GM18502 (cell line): ENCODE results near the gene KCNK5.
A peak's percentile ranks its signal among the peaks of the same experiment; 100 is the strongest.

Experiments
- ATAC-seq: cut with Tn5 transposase; IDR thresholded peaks from one replicate; pipeline ENCODE4 v1.9.1; 2021; ENCODE audit warnings: mild to moderate bottlenecking; ENCODE audit not compliant: unreplicated experiment, poor library complexity

KCNK5 gene, protein sequence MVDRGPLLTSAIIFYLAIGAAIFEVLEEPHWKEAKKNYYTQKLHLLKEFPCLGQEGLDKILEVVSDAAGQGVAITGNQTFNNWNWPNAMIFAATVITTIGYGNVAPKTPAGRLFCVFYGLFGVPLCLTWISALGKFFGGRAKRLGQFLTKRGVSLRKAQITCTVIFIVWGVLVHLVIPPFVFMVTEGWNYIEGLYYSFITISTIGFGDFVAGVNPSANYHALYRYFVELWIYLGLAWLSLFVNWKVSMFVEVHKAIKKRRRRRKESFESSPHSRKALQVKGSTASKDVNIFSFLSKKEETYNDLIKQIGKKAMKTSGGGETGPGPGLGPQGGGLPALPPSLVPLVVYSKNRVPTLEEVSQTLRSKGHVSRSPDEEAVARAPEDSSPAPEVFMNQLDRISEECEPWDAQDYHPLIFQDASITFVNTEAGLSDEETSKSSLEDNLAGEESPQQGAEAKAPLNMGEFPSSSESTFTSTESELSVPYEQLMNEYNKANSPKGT

GRCh38 chr6:39228992-39229767 is at the start of gene KCNK5:
TSS of gene KCNK5 (minus strand) at chr6:39229475. CDS start at chr6:39229111, 364 bp downstream.
- ATAC-seq = peak; percentile 65

GRCh38 chr6:39276379-39276995 is 47.2 kb upstream of the KCNK5 start:
- no peak for ATAC-seq

DNA sequence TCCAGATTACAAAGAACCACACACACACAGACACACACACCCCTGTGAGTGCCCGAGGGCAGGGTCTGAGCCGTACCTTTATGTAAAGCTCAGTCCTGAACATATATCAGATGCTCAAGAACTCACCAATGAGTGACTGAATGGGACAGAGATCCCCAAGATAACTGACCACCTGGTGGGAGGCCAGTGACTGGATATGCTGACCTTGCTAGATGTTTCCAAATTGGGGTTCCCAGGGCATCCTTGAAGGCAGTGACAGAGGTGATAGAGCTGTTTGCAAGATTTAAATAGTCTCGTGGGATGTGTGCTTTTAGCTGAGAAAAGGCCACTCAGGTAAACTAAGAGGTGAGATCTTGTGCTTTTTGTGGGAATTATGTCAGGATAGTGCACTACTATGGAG is 45.6 kb upstream of the KCNK5 start:
- ATAC-seq = no peak

DNA sequence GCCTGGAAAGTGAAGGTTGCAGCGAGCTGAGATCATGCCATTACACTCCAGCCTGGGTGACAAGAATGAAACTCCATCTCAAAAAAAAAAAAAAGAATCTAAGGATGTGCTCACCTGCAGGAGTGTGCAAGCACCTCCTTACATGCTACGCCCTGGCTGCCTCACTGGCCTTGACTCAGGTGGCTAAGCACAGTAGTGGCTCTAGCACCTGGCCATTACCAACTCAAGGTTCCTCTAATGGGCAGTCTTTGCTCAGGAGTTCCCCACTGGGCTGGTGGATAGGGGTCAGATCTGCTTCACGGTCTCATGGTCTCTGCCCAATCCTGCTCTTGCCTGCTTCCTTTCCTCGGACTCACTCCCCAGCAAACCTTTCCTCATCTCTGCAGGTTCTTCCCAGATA is 45.2 kb upstream of the KCNK5 start:
- ATAC-seq = no peak

GRCh38 chr6:39273406-39273821 is 44.1 kb upstream of the KCNK5 start:
- ATAC-seq = no peak

DNA sequence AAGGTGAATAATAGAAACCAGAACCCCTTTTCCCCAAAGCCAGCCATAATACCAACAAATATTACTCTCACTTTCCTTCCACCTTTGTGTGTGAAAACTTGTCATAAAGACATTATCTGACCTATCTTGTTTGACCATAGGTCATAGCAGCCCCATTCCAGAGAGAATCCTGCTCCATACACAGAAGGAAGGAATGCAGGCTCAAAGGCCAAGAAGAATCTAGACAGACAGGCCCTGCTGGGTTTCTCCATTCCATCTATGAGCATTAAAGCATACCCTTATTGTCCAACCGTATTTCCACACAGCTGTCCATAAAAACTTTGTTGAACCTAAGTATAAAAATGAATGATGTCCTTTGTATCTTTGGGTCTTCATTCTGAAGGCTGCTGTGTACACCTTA is 40.7 kb upstream of the KCNK5 start:
- ATAC-seq = no peak

DNA sequence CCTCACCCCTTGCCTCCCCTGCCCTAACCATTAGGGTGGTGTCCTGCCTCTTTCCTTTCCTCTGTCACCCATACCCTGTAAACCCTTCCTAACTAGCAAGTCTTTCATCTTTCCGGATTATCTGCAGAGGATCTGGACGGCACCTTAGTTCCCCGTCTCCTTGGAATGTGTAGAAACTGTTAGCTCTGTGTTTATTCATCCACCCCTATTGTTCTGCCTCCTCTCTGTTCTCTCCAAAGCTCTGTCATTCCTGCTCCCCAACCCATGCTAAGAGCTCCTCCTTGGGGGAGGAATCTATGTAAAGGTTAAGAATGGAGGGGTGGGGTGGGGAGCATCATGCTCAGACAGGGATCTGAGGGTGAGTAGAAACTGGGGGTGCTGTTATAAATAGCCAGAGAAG is 39.4 kb upstream of the KCNK5 start:
- no peak for ATAC-seq

DNA sequence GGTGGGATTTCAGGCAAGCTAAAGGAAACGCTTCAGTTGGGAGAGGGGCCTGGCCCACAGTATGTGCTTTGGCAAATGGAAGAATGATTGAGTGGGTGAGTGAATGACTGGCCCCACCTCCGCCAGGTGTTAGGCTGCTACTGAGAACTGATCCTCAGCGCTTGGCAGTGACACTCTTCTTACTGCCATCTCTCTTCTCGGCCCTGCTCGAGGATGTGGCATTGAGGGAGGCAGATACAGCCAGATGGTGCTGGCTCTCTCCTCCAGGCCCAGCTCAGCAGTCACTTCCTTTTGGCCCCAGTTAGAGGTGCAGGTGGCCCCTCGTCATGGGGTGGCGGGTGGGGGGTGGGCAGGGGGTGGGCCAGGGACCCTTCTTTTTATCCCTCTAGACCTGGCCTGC is 38.9 kb upstream of the KCNK5 start:
- ATAC-seq = no peak

- no peak for ATAC-seq
Measured at GRCh38 chr6:39266782-39267355, 37.6 kb upstream of the KCNK5 start.

GRCh38 chr6:39266375-39266774 is 37.1 kb upstream of the KCNK5 start:
- ATAC-seq = no peak

DNA sequence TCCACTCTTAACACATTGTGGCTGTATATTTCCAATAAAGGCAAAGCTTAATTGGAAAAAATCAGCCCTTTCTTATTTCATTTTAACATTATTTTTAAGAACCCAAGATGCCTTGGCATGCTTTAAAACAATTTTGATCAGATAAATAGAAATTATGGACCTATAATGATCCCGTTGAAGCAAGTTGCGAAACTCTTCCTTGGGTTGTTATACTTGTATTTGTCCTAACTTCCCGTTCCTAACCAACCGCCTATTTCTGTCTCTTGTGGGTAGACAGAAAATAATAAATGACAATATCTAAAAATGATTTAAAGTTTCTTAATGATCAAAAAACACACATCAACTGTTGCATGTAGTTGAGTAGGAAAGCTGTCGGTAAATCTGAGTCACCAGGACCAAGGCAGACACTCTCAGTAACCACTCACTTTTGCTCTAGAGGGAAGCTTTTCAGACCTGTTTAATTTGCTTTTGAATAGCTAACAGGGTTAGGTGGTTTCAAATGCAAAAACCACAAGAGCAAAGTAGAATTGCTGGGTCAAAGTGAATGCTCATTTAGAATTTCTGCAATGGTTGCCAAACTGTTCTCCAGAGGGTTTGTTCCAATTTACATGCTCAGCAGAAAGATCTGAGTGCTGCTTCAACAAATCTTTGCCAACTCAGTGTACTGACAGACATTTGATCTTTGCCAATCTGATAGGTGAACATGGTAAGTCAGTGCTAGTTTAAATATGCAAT is 34.2 kb upstream of the KCNK5 start:
- no peak for ATAC-seq

DNA sequence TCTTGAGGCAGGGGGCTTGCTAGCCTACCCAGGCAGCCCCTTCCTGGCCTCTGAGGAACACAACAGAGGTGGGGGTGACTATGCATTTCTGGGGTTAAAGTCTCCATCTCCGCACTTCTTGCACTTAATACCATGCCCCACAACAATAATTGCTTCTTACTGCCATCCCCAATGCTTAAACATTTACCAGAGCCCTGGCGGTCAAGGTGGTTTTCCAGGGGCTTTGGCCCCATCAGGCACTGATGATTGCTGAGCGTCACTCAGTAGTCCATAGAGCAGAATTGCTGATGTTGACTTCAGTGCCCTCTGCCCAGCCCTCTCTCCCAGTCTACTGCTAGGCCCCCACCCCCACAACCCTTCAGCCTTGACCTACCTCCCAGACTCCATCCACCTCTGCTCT is 32.5 kb upstream of the KCNK5 start:
- no peak for ATAC-seq

GRCh38 chr6:39260953-39261352 is 31.7 kb upstream of the KCNK5 start:
- ATAC-seq = no peak

DNA sequence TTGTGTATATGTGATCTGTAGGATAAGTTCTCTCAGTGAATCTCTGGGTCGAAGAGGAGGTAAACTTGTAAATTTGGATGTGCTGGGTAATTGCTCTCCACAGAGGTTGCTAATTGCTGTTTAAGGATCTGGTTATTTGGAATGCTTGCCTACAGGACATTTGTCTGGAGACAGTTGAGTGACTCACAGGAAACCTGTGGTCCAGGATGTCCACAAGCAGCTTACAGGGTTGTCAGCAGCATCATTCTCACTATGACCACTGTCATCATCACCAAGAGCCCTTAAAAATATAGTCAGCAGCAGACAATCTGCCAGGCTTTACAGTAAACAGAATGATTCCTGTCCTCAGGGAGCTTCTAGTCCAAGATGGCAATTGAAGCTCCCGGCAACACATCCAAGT is 31.2 kb upstream of the KCNK5 start:
- ATAC-seq = no peak

DNA sequence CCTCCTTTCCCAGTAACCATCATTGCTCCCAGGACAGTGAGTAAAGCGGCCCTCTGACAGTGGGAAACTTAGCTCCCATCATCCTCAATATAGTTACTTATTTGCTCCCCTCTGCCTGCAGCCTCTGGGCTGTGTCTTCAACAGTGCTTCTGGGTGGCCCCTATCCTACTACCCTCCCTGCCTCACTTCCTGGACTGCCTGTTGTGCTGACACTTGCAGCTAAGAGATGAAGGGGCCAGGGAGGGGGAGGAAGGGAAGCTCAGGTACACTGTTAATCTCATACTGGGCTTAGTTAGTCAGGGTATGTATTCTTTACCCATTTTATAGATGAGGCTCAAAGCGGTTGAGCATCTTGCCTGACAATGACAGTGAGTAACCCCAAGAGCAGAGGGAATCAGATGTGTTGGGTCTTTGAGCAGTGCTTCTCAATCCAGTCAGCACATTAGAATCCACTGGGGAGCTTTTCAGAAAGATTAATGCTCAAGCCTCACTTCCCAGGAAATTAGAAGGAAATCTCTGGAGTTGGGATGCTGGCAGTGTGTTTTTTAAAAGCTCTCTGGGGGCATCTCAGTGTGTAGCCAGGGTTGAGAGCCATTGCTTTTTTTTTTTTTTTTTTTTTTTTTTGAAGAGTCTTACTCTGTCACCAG is 27.1 kb upstream of the KCNK5 start:
- no peak for ATAC-seq

GRCh38 chr6:39254999-39255535 is 25.8 kb upstream of the KCNK5 start:
- ATAC-seq = no peak

DNA sequence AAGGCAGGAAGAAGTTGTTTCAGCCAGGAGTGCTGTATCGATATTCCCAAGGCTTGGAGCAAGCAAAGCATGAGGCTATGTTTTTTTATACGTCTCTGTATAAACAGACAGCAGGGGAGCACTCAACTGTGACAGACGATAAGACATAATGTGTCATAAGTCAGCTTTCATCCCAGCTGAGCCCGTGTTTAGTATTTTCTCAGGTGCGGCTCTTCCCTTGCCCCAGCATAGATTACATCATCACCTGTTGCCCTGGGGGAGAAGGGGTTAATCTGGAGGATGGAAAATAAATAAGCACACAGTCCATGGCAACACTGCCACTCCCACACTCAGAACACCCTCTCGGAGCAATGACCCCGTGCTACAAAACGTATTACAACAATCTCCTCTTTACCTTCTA is 22.1 kb upstream of the KCNK5 start:
- ATAC-seq = no peak

GRCh38 chr6:39250507-39250906 is 21.2 kb upstream of the KCNK5 start:
- ATAC-seq = no peak

GRCh38 chr6:39249278-39249677 is 20.0 kb upstream of the KCNK5 start:
- no peak for ATAC-seq
